Right lobe of liver (tissue), 6 donors: Measurements from ENCODE around the gene CASP7. TPM values are rescaled to one million over a fixed set of nuclear protein-coding genes. Genes with fewer than 3 reads are reported as not detected.

Source experiments
- ATAC-seq, 4 donors: fragments of 200-7000 bp; cut with Tn5 transposase; one replicate each; pipeline ENCODE4 v1.9.1; 2020; ENCODE audit warnings: mild to moderate bottlenecking in 4 of 4, moderate library complexity in 4 of 4
- DNase-seq, 3 donors: peaks; one replicate each; pipeline ENCODE4 v3.0.0-alpha.2; 2020
- H3K27ac ChIP-seq, 3 donors: fragments of 200-600 bp; one replicate each; pipeline ENCODE4 v1.8.0; 2022
- H3K27me3 ChIP-seq, 2 donors: fragments of 200-600 bp; one replicate each; pipeline ENCODE4 v1.8.0; 2022
- H3K36me3 ChIP-seq, 4 donors: fragments of 200-600 bp; sonication (generic) in 1 of 4; one replicate each; pipeline versions ENCODE4 v1.5.1 to v1.8.0; 2017 to 2022; ENCODE audit warnings: control low read depth in 1 of 4
- H3K4me1 ChIP-seq, 4 donors: fragments of 200-600 bp; sonication (generic) in 1 of 4; one replicate each; pipeline versions ENCODE4 v1.5.1 to v1.8.0; 2017 to 2022; ENCODE audit warnings: control low read depth in 1 of 4
- H3K4me3 ChIP-seq, 3 donors: fragments of 200-600 bp; one replicate each; pipeline ENCODE4 v1.8.0; 2022
- H3K9me3 ChIP-seq, 4 donors: fragments of 200-600 bp; sonication (generic) in 1 of 4; one replicate each; pipeline versions ENCODE4 v1.5.1 to v1.8.0; 2017 to 2022; ENCODE audit warnings: control low read depth in 1 of 4
- CTCF ChIP-seq, 4 donors: fragments of 200-600 bp in 3 of 4; fragments of 450-650 bp in 1 of 4; IDR thresholded peaks; one replicate each; pipeline versions ENCODE4 v1.5.1 to v1.8.0; 2016 to 2022; ENCODE audit warnings: antibody characterized with exemption in 4 of 4, mild to moderate bottlenecking in 2 of 4
- POLR2A ChIP-seq: fragments of 450-650 bp; IDR thresholded peaks from one replicate; pipeline ENCODE4 v1.6.1; 2017; ENCODE audit warnings: antibody characterized with exemption, mild to moderate bottlenecking
- WGBS: methylation state at CpG from one replicate; pipeline ENCODE4 v1.1.6; 2018; ENCODE audit warnings: low coverage, low lambda C conversion rate; ENCODE audit not compliant: insufficient coverage; ENCODE audit errors: missing lambda C conversion rate; 5-methylcytosine and 5-hydroxymethylcytosine counted together
- intact Hi-C, 2 donors: fragments of 100-400 bp; cut with DNase I; formaldehyde crosslinking; loops; one replicate each; pipeline versions ENCODE4 v1.11.2 to v1.14.1; 2022
- total RNA-seq, 6 experiments: library from RNA; depleted of rRNA in 2 of 6; stranded (reverse); fragments of >200 nt in 2 of 6; fragmentation: NEBNext Ultra II Directional in 3 of 6; extraction: Animal tissue kit (Norgen Biotek cat#: 25700) in 3 of 6; gene quantifications; one replicate each; pipeline versions ENCODE4 v1.1.0 to v1.2.4, GENCODE V29; 2016 to 2023
- donor health status: DM: no; HTN: yes; CAD: no.
- donor health status: DM: no; HTN: no; CAD: no.
- donor health status: DM: no; HTN: no; CAD: no.
- donor health status: DM: no; HTN: yes; CAD: no.
- donor health status: DM: no; HTN: yes; CAD: no.

CASP7 gene
- total RNA-seq, 6 experiments from 2014 or later: 9.5 to 24.7 (median 12.4) TPM

- no peaks in the 10 kb centered on the region for H3K27me3 ChIP-seq
- WGBS: 89% methylated on average over 3 of the region's 3 CpGs
- no peak overlapping the region for H3K4me3 ChIP-seq
- H3K4me1 ChIP-seq: peaks cover 0 to 3% (median 0%) of the 10 kb centered on the region in 4 donors
- DNase-seq: no peak
- TF ChIP-seq CTCF (IDR thresholded peaks at IDR 0.05) (no peak), POLR2A (no peak)
- no peaks in the 10 kb centered on the region for H3K9me3 ChIP-seq
- no peaks in the 10 kb centered on the region for H3K36me3 ChIP-seq
- no peak for ATAC-seq
- intact Hi-C loops: no loop called here
- H3K27ac ChIP-seq: no peak overlapping the region
Observed at GRCh38 chr10:113740850-113741249, 61.1 kb downstream of the CASP7 start.

- intact Hi-C loops: no loop called here
- TF ChIP-seq POLR2A (no peak), CTCF (IDR thresholded peaks at IDR 0.05) (no peak)
- Histone ChIP-seq H3K9me3 (no peaks in the 10 kb centered on the region), H3K27ac (no peak overlapping the region), H3K4me3 (no peak overlapping the region), H3K4me1 (peaks cover 0 to 17% (median 4%) of the 10 kb centered on the region in 4 donors), H3K36me3 (no peaks in the 10 kb centered on the region), H3K27me3 (no peaks in the 10 kb centered on the region)
- no peak for DNase-seq
- WGBS: no CpG with 5 or more reads among the region's 2 CpGs
- ATAC-seq: no peak
Observed at GRCh38 chr10:113742466-113742865, 62.8 kb downstream of the CASP7 start.

- no peak overlapping the region for H3K27ac ChIP-seq
Observed at GRCh38 chr10:113743594-113743993, 63.9 kb downstream of the CASP7 start.

GRCh38 chr10:113745374-113745773, 65.7 kb downstream of the CASP7 start:
- DNase-seq (no peak), ATAC-seq (no peak)
- 79% methylated on average over 2 of the region's 2 CpGs for WGBS
- Histone ChIP-seq H3K27me3 (no peaks in the 10 kb centered on the region), H3K36me3 (no peaks in the 10 kb centered on the region), H3K4me3 (no peak overlapping the region), H3K9me3 (no peaks in the 10 kb centered on the region), H3K4me1 (peaks cover 0 to 17% (median 4%) of the 10 kb centered on the region in 4 donors), H3K27ac (no peak overlapping the region)
- TF ChIP-seq CTCF (IDR thresholded peaks at IDR 0.05): no peak
- TF ChIP-seq POLR2A: no peak
- intact Hi-C loops: no loop called here

More at GRCh38 chr10:113743594-113743993, 63.9 kb downstream of the CASP7 start:
- Histone ChIP-seq H3K36me3 (no peaks in the 10 kb centered on the region), H3K4me3 (no peak overlapping the region), H3K4me1 (peaks cover 0 to 17% (median 4%) of the 10 kb centered on the region in 4 donors), H3K27me3 (no peaks in the 10 kb centered on the region), H3K9me3 (no peaks in the 10 kb centered on the region)
- no peak for TF ChIP-seq POLR2A
- no peak for TF ChIP-seq CTCF (IDR thresholded peaks at IDR 0.05)
- no peak for DNase-seq
- no peak for ATAC-seq
- intact Hi-C loops: no loop called here
